HG02623 (cell line): ENCODE data around the gene FNDC3B.

Source experiments
- ATAC-seq: cut with Tn5 transposase; IDR thresholded peaks from one replicate; pipeline ENCODE4 v1.9.1; 2021; ENCODE audit warnings: moderate library complexity; ENCODE audit not compliant: unreplicated experiment

Gene FNDC3B

DNA sequence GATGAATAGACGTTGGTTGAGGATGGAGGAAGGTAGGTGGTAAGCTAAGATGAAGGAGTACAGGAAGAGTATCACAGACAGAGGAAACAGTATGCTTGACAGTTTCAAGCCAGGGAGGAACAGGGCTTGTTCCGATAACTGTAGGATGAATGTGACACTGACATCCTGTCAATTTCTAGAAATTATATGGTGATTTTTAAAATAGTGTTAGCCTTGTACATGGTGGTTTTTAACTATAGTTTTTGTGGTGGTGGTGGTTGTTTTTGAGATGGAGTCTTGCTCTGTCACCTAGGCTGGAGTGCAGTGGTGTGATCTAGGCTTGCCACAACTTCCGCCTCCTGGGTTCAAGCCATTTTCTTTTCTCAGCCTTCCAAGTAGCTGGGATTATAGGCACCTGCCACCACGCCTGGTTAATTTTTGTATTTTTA is 92.8 kb downstream of the FNDC3B start:
- no peak for ATAC-seq

DNA sequence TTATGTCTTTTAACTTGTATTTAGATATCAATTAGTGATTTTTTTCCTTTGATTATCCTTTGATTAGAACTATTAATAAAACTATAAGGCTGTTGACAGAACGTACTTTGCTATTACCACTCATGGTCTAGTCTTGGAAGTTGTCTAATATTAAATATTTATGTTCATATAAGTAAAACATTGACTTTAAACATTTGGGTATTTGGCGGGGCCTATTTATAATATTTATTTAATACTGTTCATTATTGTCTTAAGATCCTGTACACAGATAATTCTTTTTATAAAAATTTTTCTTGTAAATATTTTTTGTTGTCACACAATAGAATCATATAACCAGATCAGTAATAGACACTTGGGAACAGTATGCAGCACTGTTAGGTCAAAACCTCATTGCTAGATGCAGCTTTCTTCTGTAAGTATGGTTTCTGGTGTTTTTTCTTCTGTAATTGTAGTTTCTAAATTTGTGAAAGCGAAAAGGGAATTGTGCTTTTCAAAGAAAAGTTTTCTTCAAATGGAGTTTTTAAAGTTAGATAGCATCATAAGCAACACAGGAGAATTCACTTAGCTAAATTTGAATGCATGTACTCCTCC is 93.4 kb downstream of the FNDC3B start:
- ATAC-seq = no peak

- ATAC-seq = no peak
These were observed 94.5 kb downstream of the FNDC3B start for GRCh38 chr3:172133838-172134237.

GRCh38 chr3:172134352-172134751 is 95.0 kb downstream of the FNDC3B start:
- peak; percentile 35 for ATAC-seq

DNA sequence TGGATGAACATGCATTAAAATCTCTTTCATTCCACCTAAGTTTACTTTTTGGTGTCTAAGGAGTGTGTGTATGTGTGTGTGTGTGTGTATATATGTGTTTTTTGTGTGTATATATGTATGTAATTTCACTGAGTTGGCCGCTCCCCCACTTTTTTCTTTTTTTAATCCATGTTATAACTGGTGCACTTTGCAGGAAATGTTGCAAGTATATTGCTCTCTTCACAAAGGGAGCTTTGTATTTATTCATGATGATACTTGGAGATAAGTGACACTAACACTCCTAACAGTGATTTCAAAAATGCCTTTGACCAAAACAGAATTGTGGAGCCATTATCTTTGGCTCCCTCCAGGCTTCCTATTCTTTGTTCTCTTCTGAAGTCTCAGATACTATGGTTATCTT is 95.8 kb downstream of the FNDC3B start:
- no peak for ATAC-seq

- ATAC-seq = no peak
These were observed 96.4 kb downstream of the FNDC3B start for GRCh38 chr3:172135820-172136219.

DNA sequence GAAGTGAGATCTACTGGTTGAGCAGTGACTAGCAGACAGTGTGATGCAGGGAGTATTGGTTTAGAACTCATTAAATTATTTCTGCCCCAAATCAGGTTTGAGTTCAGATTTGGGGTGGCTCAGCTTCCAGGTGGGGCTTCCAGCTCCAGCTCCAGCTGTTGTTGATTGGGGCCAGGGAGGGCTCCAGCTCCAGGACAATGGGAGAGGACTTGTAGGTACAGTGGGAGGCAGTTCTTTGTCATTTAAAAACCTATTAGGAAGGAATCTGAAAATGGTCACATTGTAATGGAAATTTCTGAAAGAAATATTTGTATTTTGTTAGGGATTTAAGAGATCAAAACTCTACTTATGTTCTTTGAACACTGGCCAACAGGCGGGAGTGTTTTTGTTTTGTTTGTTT is 97.0 kb downstream of the FNDC3B start:
- ATAC-seq = no peak

DNA sequence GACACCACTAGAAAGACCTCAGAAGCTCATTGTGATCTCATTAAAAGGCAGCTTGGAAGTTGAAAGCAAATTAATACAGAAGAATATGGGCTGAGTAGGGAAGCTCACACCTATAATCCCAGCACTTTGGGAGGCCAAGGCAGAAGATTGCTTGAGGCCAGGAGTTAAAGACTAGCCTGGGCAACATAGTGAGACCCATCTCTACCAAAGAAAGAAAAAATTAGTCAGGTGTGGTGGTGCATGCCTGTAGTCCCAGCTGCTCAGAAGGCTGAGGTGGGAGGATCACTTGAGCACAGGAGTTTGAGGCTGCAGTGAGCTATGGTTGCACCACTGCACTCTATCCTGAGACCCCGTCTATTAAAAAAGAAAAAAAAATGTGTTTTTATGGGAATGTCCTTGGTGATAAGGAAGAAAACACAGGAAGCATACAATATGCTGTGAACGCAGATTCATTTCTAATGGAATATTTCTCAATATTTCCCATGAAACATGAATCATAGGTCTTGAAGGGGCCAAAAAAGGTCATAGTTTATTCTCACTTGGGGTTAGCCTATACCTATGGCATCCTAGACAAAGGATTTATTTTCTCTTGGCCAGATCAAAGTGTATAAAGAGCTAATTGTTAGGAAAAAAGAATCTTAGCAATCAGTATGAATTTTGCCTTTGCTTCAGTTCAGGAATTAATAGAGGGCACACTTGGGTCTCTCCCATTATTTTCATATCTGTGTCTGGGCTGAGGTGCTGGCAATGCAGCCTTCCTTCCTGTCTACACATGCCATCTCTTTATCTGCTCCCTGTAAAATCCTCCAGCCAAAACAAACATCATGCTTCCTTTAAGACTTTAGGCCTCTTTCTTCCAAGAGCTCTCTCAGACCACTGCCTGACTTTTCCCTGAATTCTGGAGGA is 98.2 kb downstream of the FNDC3B start:
- ATAC-seq = no peak

- no peak for ATAC-seq
These were observed 98.8 kb downstream of the FNDC3B start for GRCh38 chr3:172138193-172138537.

- peak; percentile 28 for ATAC-seq
These were observed 99.6 kb downstream of the FNDC3B start for GRCh38 chr3:172138792-172139507.

DNA sequence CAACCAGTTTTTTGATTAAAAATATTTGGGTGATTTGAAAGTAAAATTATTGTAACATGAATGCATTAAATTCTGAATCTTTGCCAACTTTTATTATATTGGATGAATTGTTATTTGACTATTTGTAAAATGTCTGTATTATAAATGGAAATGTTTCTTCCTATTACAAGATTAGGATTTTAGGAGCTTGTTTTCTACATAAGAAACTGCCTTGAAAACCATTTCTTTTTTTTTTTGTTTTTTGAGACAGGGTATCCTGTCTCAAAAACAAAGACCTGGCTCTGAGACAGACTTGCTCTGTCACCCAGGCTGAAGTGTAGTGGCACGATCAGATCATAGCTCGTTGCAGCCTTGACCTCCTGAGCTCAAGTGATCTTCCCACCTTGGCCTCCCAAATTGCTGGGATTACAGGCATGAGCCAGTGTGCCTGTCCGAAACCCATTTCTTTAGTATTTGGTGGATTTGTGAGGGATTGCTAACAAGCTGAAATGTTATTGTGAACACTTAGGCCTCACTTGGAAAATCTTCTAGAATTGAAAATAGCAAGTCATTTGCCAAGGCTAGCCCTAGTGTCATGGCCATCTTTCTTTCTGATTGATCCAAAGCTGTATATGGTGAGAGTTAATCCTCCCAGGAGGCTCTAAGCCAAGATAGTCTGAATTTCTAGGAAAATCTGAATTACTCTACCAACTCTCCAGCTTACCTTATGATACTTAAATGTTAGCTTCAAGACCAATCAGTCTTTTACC is 100.3 kb downstream of the FNDC3B start:
- no peak for ATAC-seq

- ATAC-seq = no peak
These were observed 101.4 kb downstream of the FNDC3B start for GRCh38 chr3:172140499-172141391.

GRCh38 chr3:172142051-172142863 is 102.9 kb downstream of the FNDC3B start:
- peak; percentile 64 for ATAC-seq

- no peak for ATAC-seq
These were observed 103.6 kb downstream of the FNDC3B start for GRCh38 chr3:172142864-172143451.

DNA sequence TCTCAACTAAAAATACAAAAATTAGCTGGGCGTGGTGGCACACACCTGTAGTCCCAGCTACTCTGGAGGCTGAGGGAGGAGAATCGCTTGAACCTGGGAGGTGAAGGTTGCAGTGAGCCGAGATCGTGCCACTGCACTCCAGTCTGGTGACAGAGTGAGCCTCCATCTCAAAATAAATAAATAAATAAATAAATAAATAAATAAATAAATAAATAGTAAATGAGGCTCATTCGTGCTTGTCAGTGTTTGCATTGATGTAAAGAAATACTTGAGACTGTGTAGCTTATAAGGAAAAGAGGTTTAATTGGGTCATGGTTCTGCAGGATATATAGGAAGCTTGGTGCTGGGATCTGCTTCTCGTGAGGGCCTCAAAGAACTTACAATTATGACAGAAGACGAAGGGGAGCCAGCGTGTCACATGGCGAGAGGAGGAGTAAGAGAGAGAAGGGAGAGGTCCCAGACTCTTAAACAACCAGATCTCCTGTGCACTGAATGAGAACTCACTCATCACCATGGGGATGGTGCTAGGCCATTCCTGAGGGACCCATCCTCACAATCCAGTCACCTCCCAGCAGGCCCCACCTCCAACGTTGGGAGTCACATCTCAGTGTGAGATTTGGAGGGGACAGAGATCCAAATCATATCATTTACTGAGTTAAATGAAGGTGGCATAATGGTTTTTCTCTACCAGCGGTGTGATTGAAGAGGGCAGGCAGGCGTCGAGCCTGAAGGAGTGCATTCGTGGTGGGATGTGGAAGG is 104.5 kb downstream of the FNDC3B start:
- ATAC-seq = no peak

- ATAC-seq = no peak
These were observed 105.2 kb downstream of the FNDC3B start for GRCh38 chr3:172144601-172145000.

DNA sequence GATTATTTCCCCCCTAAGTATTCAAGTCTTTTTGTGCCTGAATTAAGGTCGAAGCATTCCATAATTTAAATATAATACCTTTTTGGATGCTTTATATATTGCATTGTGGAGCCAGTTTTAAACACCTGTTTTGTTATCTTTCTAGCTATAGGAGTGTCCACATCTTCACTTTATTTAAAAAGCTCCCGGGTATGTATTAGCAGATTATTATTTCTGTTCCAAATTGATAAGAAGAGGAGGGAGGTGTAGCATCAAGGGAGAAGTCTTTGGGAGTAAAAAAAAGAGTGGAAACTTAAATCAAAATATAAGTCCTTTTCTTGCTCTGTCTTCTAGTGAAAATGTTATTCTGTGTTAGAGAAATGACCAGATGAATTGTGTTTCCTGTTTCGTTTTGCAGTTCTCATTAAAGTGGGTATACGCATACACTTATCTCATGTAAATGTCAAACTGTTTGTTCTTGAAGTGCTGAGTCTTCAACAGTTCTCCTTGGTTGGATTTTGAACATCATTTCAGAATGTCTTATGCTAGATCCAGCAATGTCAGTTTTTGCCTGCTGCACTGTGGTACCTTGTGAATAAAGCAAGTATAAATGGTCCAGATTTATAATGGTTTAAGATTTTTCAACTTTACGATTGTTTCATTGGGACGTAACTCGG is 105.8 kb downstream of the FNDC3B start:
- ATAC-seq = no peak

DNA sequence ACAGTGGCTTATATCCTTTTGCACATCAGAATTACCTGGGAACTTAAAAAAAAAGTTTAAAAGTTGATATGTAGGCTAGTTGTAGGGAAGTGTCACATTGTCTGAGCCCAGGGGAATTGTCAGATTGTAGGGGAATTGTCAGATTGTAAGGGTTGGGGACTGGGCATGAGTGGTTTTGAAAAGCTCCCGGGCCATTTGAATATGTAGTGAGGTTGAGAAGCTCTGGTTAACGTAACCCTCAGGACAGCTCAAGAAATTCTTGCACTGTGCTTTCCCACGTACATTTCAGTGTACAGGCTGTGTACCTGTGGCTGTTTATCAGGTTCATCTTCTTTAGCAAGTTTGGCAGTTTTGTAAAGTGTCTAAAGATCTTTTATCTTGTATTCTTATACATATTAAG is 107.0 kb downstream of the FNDC3B start:
- ATAC-seq = no peak
